HTERT RPE-1 (cell line): ENCODE measurements around the gene FCN1.

ENCODE experiments used
- in situ Hi-C: fragments of 300-500 bp; cut with MboI; formaldehyde crosslinking; loops from 4 replicates; pipeline ENCODE4 v1.14.3; 2020; ENCODE audit warnings: low sequenced_read_pairs

The FCN1 gene

GRCh38 chr9:134937566-134938345, 20.0 kb upstream of the FCN1 start:
- in situ Hi-C loops = no loop called here

GRCh38 chr9:134937164-134937555, 19.4 kb upstream of the FCN1 start:
- in situ Hi-C loops = no loop called here

- in situ Hi-C loops = no loop called here
These were observed 18.8 kb upstream of the FCN1 start for GRCh38 chr9:134936346-134937163.

- in situ Hi-C loops = no loop called here
These were observed 18.1 kb upstream of the FCN1 start for GRCh38 chr9:134935701-134936345.

- in situ Hi-C loops = no loop called here
These were observed 17.4 kb upstream of the FCN1 start for GRCh38 chr9:134935056-134935640.

GRCh38 chr9:134933076-134933659, 15.5 kb upstream of the FCN1 start:
- in situ Hi-C loops = no loop called here

- in situ Hi-C loops = no loop called here
These were observed 14.9 kb upstream of the FCN1 start for GRCh38 chr9:134932606-134933005.

GRCh38 chr9:134932171-134932570, 14.5 kb upstream of the FCN1 start:
- in situ Hi-C loops = no loop called here

- in situ Hi-C loops = no loop called here
These were observed 12.7 kb upstream of the FCN1 start for GRCh38 chr9:134930398-134930797.

- in situ Hi-C loops = no loop called here
These were observed 11.8 kb upstream of the FCN1 start for GRCh38 chr9:134929193-134930158.

- in situ Hi-C loops = no loop called here
These were observed 10.9 kb upstream of the FCN1 start for GRCh38 chr9:134928436-134929192.

- in situ Hi-C loops = no loop called here
These were observed 7.3 kb upstream of the FCN1 start for GRCh38 chr9:134925011-134925511.

- in situ Hi-C loops = no loop called here
These were observed 5.8 kb upstream of the FCN1 start for GRCh38 chr9:134923466-134923865.

- in situ Hi-C loops = no loop called here
These were observed 5.2 kb upstream of the FCN1 start for GRCh38 chr9:134922932-134923240.

GRCh38 chr9:134922066-134922931, 4.6 kb upstream of the FCN1 start:
- in situ Hi-C loops = no loop called here

GRCh38 chr9:134919303-134919702, 1.6 kb upstream of the FCN1 start:
- in situ Hi-C loops = no loop called here

GRCh38 chr9:134918646-134919045, 934 bp upstream of the FCN1 start:
- in situ Hi-C loops = no loop called here

- in situ Hi-C loops = no loop called here
These were observed 1.5 kb downstream of the FCN1 start for GRCh38 chr9:134916161-134916665.
